Suprapubic skin (tissue), 4 donors: Measurements from ENCODE around the gene ZNF652. TPM values are rescaled to one million over a fixed set of nuclear protein-coding genes. Genes with fewer than 3 reads are reported as not detected.
"Not testable (repeated sequence)": the region's sequence is repeated elsewhere in the genome, so short reads cannot be mapped to it uniquely, and the experiment has no call there.

ENCODE experiments used
- DNase-seq, 2 donors: peaks; one replicate each; pipeline ENCODE4 v3.0.0-alpha.2; 2019; ENCODE audit warnings: low spot score in 2 of 2
- H3K27ac ChIP-seq: fragments of 200-600 bp; sonication (generic); one replicate; pipeline ENCODE4 v1.5.1; 2019
- H3K27me3 ChIP-seq: fragments of 200-600 bp; sonication (generic); one replicate; pipeline ENCODE4 v1.5.1; 2019
- H3K36me3 ChIP-seq: fragments of 200-600 bp; sonication (generic); one replicate; pipeline ENCODE4 v1.5.1; 2019
- H3K4me1 ChIP-seq: fragments of 200-600 bp; sonication (generic); one replicate; pipeline ENCODE4 v1.5.1; 2019
- H3K4me3 ChIP-seq: fragments of 200-600 bp; sonication (generic); one replicate; pipeline ENCODE4 v1.5.1; 2019; ENCODE audit warnings: mild to moderate bottlenecking
- H3K9me3 ChIP-seq: fragments of 200-600 bp; sonication (generic); one replicate; pipeline ENCODE4 v1.5.1; 2019
- CTCF ChIP-seq, 2 donors: fragments of 200-600 bp in 1 of 2; fragments of 450-650 bp in 1 of 2; sonication (generic) in 1 of 2; IDR thresholded peaks; one replicate each; pipeline ENCODE4 v1.5.1; 2016 to 2019; ENCODE audit warnings: antibody characterized with exemption in 2 of 2, mild to moderate bottlenecking in 1 of 2, moderate library complexity in 1 of 2
- EP300 ChIP-seq: sonication (generic); formaldehyde crosslinking; IDR thresholded peaks from one replicate; pipeline ENCODE4 v1.6.1; 2017; ENCODE audit warnings: antibody characterized with exemption
- POLR2A ChIP-seq, 2 donors: fragments of 450-650 bp; IDR thresholded peaks; one replicate each; pipeline ENCODE4 v1.6.1; 2017; ENCODE audit warnings: antibody characterized with exemption in 2 of 2, mild to moderate bottlenecking in 2 of 2, moderate library complexity in 2 of 2
- POLR2AphosphoS5 ChIP-seq, 3 donors: sonication (generic); formaldehyde crosslinking; IDR thresholded peaks; one replicate each; pipeline ENCODE4 v1.6.1; 2017; ENCODE audit warnings: antibody characterized with exemption in 3 of 3
- WGBS: methylation state at CpG from one replicate; pipeline ENCODE4 v1.1.5; 2018; 5-methylcytosine and 5-hydroxymethylcytosine counted together
- total RNA-seq, 4 donors: library from RNA; depleted of rRNA; stranded (reverse); fragments of >200 nt; gene quantifications; one replicate each; pipeline ENCODE4 v1.1.0, GENCODE V29; 2016

ZNF652 gene
- total RNA-seq, 4 donors from 2014 or later, result 76.6 to 148 (median 83.2) TPM

GRCh38 chr17:49294122-49294521 lies 67.9 kb downstream of the ZNF652 start:
- WGBS, result 84% methylated on average over 3 of the region's 3 CpGs
- no peaks in the 10 kb centered on the region for H3K9me3 ChIP-seq
- H3K4me3 ChIP-seq, result no peak overlapping the region
- H3K27me3 ChIP-seq, result no peaks in the 10 kb centered on the region
- no peaks in the 10 kb centered on the region for H3K4me1 ChIP-seq
- TF ChIP-seq EP300, result no peak
- TF ChIP-seq POLR2AphosphoS5 (IDR thresholded peaks at IDR 0.05), result no peak
- H3K36me3 ChIP-seq, result peaks cover 16% of the 10 kb centered on the region
- no peak for DNase-seq
- no peak overlapping the region for H3K27ac ChIP-seq

- no peak overlapping the region for H3K4me3 ChIP-seq
- DNase-seq, result no peak
- TF ChIP-seq CTCF (IDR thresholded peaks at IDR 0.05) (no peak), POLR2A (IDR thresholded peaks at IDR 0.05) (no peak), EP300 (no peak), POLR2AphosphoS5 (IDR thresholded peaks at IDR 0.05) (no peak)
- H3K36me3 ChIP-seq, result peaks cover 4% of the 10 kb centered on the region
- no peak overlapping the region for H3K27ac ChIP-seq
- H3K27me3 ChIP-seq, result no peaks in the 10 kb centered on the region
- no peaks in the 10 kb centered on the region for H3K4me1 ChIP-seq
- no peaks in the 10 kb centered on the region for H3K9me3 ChIP-seq
Observed at GRCh38 chr17:49292901-49293300, 69.1 kb downstream of the ZNF652 start.

GRCh38 chr17:49291929-49292328 lies 70.1 kb downstream of the ZNF652 start:
- Histone ChIP-seq H3K36me3 (no peaks in the 10 kb centered on the region), H3K9me3 (no peaks in the 10 kb centered on the region), H3K4me3 (no peak overlapping the region), H3K27ac (no peak overlapping the region), H3K4me1 (no peaks in the 10 kb centered on the region), H3K27me3 (no peaks in the 10 kb centered on the region)
- TF ChIP-seq POLR2A (IDR thresholded peaks at IDR 0.05) (no peak), CTCF (IDR thresholded peaks at IDR 0.05) (no peak), EP300 (no peak), POLR2AphosphoS5 (IDR thresholded peaks at IDR 0.05) (no peak)
- DNase-seq, result no peak

- H3K9me3 ChIP-seq, result no peaks in the 10 kb centered on the region
- 50% methylated on average over 4 of the region's 4 CpGs for WGBS
- TF ChIP-seq POLR2AphosphoS5 (IDR thresholded peaks at IDR 0.05), result no peak
- TF ChIP-seq CTCF (IDR thresholded peaks at IDR 0.05), result peak; percentile 42 to 67
- TF ChIP-seq EP300, result no peak
- TF ChIP-seq POLR2A (IDR thresholded peaks at IDR 0.05), result no peak
- no peak for DNase-seq
- no peak overlapping the region for H3K4me3 ChIP-seq
- H3K27ac ChIP-seq, result no peak overlapping the region
- no peaks in the 10 kb centered on the region for H3K27me3 ChIP-seq
- H3K36me3 ChIP-seq, result no peaks in the 10 kb centered on the region
- H3K4me1 ChIP-seq, result no peaks in the 10 kb centered on the region
Observed at GRCh38 chr17:49290690-49291359, 71.2 kb downstream of the ZNF652 start.

- no peaks in the 10 kb centered on the region for H3K27me3 ChIP-seq
- TF ChIP-seq CTCF (IDR thresholded peaks at IDR 0.05), result no peak
- TF ChIP-seq EP300, result no peak
- TF ChIP-seq POLR2A (IDR thresholded peaks at IDR 0.05), result no peak
- 96% methylated on average over 1 of the region's 1 CpG for WGBS
Observed at GRCh38 chr17:49288388-49288787, 73.7 kb downstream of the ZNF652 start.

GRCh38 chr17:49287481-49287880 lies 74.6 kb downstream of the ZNF652 start:
- TF ChIP-seq POLR2AphosphoS5 (IDR thresholded peaks at IDR 0.05), result no peak
- no peak for TF ChIP-seq EP300
- no peak for TF ChIP-seq POLR2A (IDR thresholded peaks at IDR 0.05)
- TF ChIP-seq CTCF (IDR thresholded peaks at IDR 0.05), result no peak
- no peak overlapping the region for H3K27ac ChIP-seq
- no peaks in the 10 kb centered on the region for H3K9me3 ChIP-seq
- H3K4me1 ChIP-seq, result no peaks in the 10 kb centered on the region
- no peaks in the 10 kb centered on the region for H3K27me3 ChIP-seq
- WGBS, result 95% methylated on average over 8 of the region's 11 CpGs
- no peak overlapping the region for H3K4me3 ChIP-seq
- no peaks in the 10 kb centered on the region for H3K36me3 ChIP-seq
- DNase-seq, result no peak

More at GRCh38 chr17:49288388-49288787, 73.7 kb downstream of the ZNF652 start:
- Histone ChIP-seq H3K27ac (no peak overlapping the region), H3K9me3 (no peaks in the 10 kb centered on the region), H3K4me3 (no peak overlapping the region), H3K4me1 (no peaks in the 10 kb centered on the region), H3K36me3 (no peaks in the 10 kb centered on the region)
- no peak for DNase-seq

- WGBS, result 95% methylated on average over 23 of the region's 24 CpGs
- not testable (repeated sequence) for H3K9me3 ChIP-seq, H3K27me3 ChIP-seq, H3K4me1 ChIP-seq, H3K4me3 ChIP-seq, H3K36me3 ChIP-seq, DNase-seq, H3K27ac ChIP-seq
Observed at GRCh38 chr17:49286261-49286973, 75.6 kb downstream of the ZNF652 start.
